SK-MEL-5 (cell line): ENCODE data around the gene DFFA. TPM values are rescaled to one million over a fixed set of nuclear protein-coding genes. Genes with fewer than 3 reads are reported as not detected.
"Not testable (repeated sequence)": the region's sequence is repeated elsewhere in the genome, so short reads cannot be mapped to it uniquely, and the experiment has no call there.

Experiments used
- DNase-seq: peaks from one replicate; pipeline ENCODE4 v3.0.0-alpha.2; 2016; ENCODE audit warnings: low read depth, low spot score
- in situ Hi-C: cut with HindIII; loops from 2 replicates; pipeline ENCODE4 v1.10.0; 2016; ENCODE audit warnings: low sequenced_read_pairs, high pct_unique_total_duplicates, low pct_unique_long_range_greater_than_20kb
- total RNA-seq: library from RNA; depleted of rRNA; stranded (reverse); fragments of >200 nt; shearing (Covaris generic); gene quantifications from 2 replicates; pipeline ENCODE4 v1.2.3, GENCODE V29; 2014; rRNA removed

DFFA gene
- total RNA-seq, 1 experiment from 2014 or later: 43.9 TPM

GRCh38 chr1:10418741-10419140 is 53.6 kb downstream of the DFFA start:
- DNase-seq, in situ Hi-C loops: not testable (repeated sequence)

- DNase-seq, in situ Hi-C loops: not testable (repeated sequence)
Observed at GRCh38 chr1:10415967-10416366, 56.4 kb downstream of the DFFA start.

- peak; percentile 50 for DNase-seq
- in situ Hi-C loops: no loop called here
Observed at GRCh38 chr1:10415211-10415930, 57.0 kb downstream of the DFFA start.

- in situ Hi-C loops: no loop called here
Observed at GRCh38 chr1:10407201-10407600, 65.1 kb downstream of the DFFA start.

More at GRCh38 chr1:10407201-10407600, 65.1 kb downstream of the DFFA start:
- no peak for DNase-seq

Other genes starting within 250 kb of the DFFA start
- gene PGD, start 73.5 kb downstream of the DFFA start, total RNA-seq: 30.2 and 36.1 TPM in 2 replicates
- 13.4 and 14.5 TPM in 2 replicates for gene CENPS, start 42.1 kb downstream of the DFFA start, total RNA-seq
- not detected in 2 replicates for gene CORT, start 22.5 kb downstream of the DFFA start, total RNA-seq
- 9.7 and 14.4 TPM in 2 replicates for gene PEX14, start 2.4 kb upstream of the DFFA start, total RNA-seq